ENCODE results near the gene AK8.

Gene AK8

GRCh38 chr9:132733260-132733815 is 144.7 kb downstream of the AK8 start:
- TF ChIP-seq CTCF (IDR thresholded peaks at IDR 0.05; ENCODE audit: low read depth, low read length): no peak
- H3K9me3 ChIP-seq: no peaks in the 10 kb centered on the region
- H3K36me3 ChIP-seq: no peaks in the 10 kb centered on the region
- no peak for DNase-seq
- H3K27me3 ChIP-seq: no peaks in the 10 kb centered on the region
- no peaks in the 10 kb centered on the region for H3K4me1 ChIP-seq
- no peak overlapping the region for H3K4me3 ChIP-seq (ENCODE audit: low read depth, low read length)

DNA sequence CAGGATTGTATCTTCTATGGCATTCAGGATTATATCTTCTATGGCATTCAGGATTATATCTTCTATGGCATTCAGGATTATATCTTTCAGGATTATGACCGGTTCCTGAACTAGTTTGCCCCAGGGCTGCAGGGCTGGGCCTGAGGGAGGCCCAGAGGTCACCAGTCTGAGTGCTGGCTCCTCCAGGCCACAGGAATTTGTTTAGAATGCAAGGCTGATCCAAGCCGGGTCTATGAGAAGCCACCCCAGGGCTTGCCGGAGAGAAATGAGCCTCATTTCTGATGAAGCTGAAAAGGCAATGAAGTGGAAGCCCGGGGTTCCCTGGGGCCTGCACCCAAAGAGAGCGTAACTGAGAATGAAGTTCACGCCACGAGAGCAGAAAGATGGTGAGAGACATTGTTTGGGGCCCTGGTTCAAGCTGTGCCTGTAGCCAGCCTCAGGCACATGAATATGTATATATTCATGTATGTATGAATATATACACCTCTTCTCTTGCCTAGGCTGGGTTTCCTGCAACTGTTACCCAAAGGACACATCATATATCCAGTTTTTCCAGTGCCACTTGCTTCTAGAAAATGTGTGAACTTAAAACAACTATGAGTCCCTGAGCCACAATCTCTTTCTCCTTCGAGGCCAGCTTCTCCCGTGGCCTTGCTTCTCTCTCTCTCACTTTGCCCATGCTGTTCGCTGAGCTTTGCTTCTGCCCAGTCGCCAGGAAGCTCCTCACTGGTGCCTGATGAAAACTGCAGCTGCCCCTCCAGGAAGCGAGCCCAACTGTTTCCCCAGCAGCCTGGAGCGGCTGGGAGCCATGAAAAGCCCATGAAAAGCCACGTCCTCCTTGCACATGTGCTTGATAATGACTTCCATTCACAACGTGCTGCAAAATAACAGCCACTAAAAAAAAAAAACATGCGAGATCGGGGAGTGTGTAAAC is 145.5 kb downstream of the AK8 start:
- TF ChIP-seq CTCF (IDR thresholded peaks at IDR 0.05; ENCODE audit: low read depth, low read length): no peak
- Histone ChIP-seq H3K36me3 (no peaks in the 10 kb centered on the region), H3K4me1 (no peaks in the 10 kb centered on the region), H3K27me3 (no peaks in the 10 kb centered on the region), H3K9me3 (no peaks in the 10 kb centered on the region), H3K4me3 (ENCODE audit: low read depth, low read length) (no peak overlapping the region)
- DNase-seq: no peak

DNA sequence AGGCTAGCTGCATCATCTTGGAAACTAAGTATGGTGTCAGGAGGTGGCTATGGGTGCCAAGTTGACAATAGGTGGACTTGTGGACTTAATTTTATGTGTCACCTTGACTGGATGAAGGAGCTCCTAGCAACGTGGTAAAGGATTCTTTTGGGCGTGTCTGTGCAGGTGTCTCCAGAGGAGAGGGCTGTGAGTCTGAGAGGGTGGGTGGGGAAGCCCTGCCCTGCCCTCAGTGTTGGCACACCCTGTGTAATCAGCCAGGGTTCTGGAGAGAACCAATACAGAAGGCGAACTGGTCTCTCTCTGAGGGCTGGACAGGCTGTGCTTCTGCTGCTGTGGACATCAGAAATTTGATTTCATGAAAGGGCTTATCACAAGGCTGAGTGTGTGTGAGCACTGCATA is 146.9 kb downstream of the AK8 start:
- Histone ChIP-seq H3K4me1 (no peaks in the 10 kb centered on the region), H3K36me3 (no peaks in the 10 kb centered on the region), H3K27me3 (no peaks in the 10 kb centered on the region), H3K4me3 (ENCODE audit: low read depth, low read length) (no peak overlapping the region), H3K9me3 (no peaks in the 10 kb centered on the region)
- no peak for DNase-seq
- no peak for TF ChIP-seq CTCF (IDR thresholded peaks at IDR 0.05; ENCODE audit: low read depth, low read length)

DNA sequence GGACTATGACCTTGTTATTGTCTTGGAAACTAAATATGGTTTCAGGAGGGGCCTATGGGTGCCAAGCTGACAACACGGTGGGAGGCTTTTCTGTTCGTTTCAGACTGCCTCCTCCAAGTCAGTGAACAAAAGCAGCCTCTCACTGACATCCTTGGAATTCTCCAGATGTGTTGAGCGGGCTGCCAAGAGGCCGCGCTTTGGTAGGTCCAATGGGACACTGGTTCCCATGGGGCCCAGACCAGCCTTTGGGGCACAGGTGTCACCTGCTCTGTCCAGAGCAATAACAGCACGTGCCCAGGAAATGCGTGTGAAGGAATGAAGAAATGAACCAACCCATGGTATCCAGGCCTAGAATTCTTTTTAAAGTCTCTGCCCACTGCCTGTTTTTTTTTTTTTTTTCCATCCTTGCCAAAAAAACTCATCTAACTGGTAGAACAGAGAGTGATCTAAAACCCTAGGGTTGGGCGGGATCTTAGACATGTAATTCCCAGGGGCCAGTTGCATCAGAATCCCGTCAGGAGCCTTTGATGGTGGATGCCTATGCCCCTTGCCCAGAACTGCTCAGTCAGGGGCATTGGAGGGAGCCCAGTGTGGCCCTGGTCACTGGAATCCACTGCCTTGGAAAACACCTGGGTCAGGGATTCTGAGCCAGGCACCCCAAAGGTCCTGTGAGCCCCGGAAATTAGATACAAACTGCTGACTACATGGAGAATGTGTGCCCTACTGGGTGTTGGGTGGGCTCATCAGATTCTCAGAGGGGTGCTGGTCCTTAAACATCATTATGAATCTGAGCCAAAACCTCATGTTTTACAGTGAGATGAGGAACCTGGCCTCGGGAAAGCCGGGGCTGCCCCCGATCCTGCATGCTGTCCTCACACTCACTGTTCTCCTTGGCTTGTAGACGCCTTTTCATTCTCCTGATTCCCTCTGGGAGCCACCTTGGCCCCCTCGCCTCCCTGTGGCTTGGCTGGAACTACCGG is 147.7 kb downstream of the AK8 start:
- H3K36me3 ChIP-seq: no peaks in the 10 kb centered on the region
- no peak for DNase-seq
- H3K27me3 ChIP-seq: no peaks in the 10 kb centered on the region
- no peak overlapping the region for H3K4me3 ChIP-seq (ENCODE audit: low read depth, low read length)
- no peaks in the 10 kb centered on the region for H3K4me1 ChIP-seq
- no peak for TF ChIP-seq CTCF (IDR thresholded peaks at IDR 0.05; ENCODE audit: low read depth, low read length)
- no peaks in the 10 kb centered on the region for H3K9me3 ChIP-seq

GRCh38 chr9:132729235-132729890 is 148.7 kb downstream of the AK8 start:
- Histone ChIP-seq H3K4me3 (ENCODE audit: low read depth, low read length) (no peak overlapping the region), H3K36me3 (no peaks in the 10 kb centered on the region), H3K9me3 (no peaks in the 10 kb centered on the region), H3K4me1 (no peaks in the 10 kb centered on the region), H3K27me3 (no peaks in the 10 kb centered on the region)
- DNase-seq: no peak
- no peak for TF ChIP-seq CTCF (IDR thresholded peaks at IDR 0.05; ENCODE audit: low read depth, low read length)
